ENCODE data around the gene PLA2G2C. TPM values are rescaled to one million over a fixed set of nuclear protein-coding genes. Genes with fewer than 3 reads are reported as not detected.

Gene PLA2G2C
- total and polyA plus RNA-seq, 2 donors, result not detected

DNA sequence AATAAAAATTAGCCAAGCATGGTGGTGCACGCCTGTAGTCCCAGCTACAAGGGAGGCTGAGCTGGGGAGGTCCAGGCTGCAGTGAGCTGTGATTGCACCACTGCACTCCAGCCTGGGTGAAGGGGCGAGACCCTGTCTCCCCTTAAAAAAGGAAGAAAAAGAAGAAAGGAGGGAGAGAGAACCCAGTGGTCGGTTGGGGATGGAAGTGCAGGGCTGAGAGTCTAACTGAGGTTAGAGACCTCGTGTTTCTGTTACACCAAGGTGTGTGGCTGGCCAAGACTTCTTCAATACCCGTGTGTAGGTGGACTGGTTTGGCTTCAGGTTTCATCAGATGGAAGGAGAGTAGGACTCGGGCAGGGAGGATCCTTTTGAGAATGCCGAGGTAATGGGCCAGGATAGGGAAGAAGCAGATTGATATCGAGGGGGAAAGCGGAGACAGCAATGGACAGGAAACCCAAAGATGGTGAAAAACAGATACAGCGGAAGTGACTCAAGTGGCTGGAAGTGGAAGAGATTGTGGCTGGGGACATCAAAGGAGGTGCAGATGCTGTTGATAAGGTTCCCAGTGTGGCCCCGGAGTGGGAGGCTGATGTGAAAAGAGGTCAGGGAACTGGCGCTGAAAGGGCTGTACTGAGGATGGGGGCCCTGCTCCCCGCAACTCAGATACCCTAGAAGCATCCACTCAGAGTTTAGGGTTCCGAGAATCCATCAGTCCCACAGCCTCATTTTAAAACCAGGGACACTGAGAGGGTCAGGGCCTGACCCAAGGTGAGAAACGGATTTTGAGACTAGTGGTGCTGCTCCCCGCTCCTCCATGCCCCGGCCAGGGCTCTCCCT is 1.1 kb downstream of the PLA2G2C start:
- no peak overlapping the region for H3K4me3 ChIP-seq (ENCODE audit: low read depth, low read length)
- H3K4me1 ChIP-seq (ENCODE audit: insufficient read depth), result no peaks in the 10 kb centered on the region
- no peak overlapping the region for H3K27ac ChIP-seq (ENCODE audit: low read depth)
- DNase-seq (ENCODE audit: extremely low spot score), result no peak
- H3K36me3 ChIP-seq (ENCODE audit: insufficient read depth), result no peaks in the 10 kb centered on the region
- WGBS, result 69% methylated on average over 17 of the region's 17 CpGs

- Histone ChIP-seq H3K36me3 (ENCODE audit: insufficient read depth) (no peaks in the 10 kb centered on the region), H3K4me1 (ENCODE audit: insufficient read depth) (no peaks in the 10 kb centered on the region), H3K4me3 (ENCODE audit: low read depth, low read length) (no peak overlapping the region), H3K27ac (ENCODE audit: low read depth) (no peak overlapping the region)
- DNase-seq (ENCODE audit: extremely low spot score), result no peak
- 69% methylated on average over 6 of the region's 6 CpGs for WGBS
Measured at GRCh38 chr1:20184481-20184900, 1.8 kb downstream of the PLA2G2C start.

DNA sequence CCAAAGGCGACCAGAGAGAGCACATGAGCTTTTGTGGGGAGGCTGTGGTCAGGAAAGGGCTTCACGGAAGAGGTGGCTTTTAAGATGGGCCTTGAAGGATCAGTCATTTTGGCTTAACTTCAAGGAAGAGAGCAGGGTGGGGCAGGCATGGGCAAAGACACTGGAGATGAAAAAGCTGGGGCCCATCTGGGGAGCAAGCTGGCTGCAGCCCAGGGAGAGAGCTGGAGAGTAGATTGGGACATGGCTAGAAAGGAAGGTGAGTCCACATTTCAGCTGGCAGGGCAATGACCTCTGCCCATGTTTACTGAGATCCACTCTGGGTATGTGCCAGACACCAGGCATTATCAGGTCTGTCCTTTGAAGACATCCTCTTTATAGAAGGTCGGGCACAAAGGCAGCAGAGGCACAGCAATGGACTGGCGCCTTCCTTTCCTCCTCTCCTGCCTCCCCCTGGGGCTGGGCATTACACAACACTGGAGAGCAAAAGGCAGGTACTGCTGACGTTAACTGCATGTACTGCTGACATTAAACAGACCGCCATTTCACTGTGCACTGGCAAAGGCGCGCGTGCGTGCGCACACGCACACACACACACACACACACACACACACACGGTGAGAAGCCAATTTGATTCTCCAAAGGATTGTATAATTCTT is 2.6 kb downstream of the PLA2G2C start:
- 64% methylated on average over 13 of the region's 13 CpGs for WGBS
- Histone ChIP-seq H3K27ac (ENCODE audit: low read depth) (no peak overlapping the region), H3K36me3 (ENCODE audit: insufficient read depth) (no peaks in the 10 kb centered on the region), H3K4me1 (ENCODE audit: insufficient read depth) (no peaks in the 10 kb centered on the region), H3K4me3 (ENCODE audit: low read depth, low read length) (no peak overlapping the region)
- no peak for DNase-seq (ENCODE audit: extremely low spot score)

DNA sequence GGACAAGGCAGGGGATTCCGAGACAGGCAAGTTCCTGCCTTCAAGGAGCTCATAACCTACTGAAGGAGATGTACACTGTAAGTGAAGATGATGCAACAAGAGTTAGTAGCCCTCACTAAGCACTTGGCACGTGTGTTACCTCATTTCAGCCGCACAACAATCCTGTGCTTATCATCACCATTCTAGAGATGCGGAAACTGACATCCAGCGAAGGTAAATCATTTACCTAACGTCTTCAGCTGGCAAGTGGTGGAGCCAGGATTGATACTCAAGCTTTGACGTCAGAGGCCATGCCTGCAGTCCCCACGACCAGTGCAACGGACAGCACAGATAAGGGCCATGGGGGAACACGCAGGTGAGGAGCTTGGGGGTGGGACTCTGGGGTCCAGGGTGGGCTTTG is 3.3 kb downstream of the PLA2G2C start:
- Histone ChIP-seq H3K4me3 (ENCODE audit: low read depth, low read length) (no peak overlapping the region), H3K27ac (ENCODE audit: low read depth) (no peak overlapping the region), H3K36me3 (ENCODE audit: insufficient read depth) (no peaks in the 10 kb centered on the region), H3K4me1 (ENCODE audit: insufficient read depth) (no peaks in the 10 kb centered on the region)
- 91% methylated on average over 10 of the region's 10 CpGs for WGBS
- no peak for DNase-seq (ENCODE audit: extremely low spot score)

DNA sequence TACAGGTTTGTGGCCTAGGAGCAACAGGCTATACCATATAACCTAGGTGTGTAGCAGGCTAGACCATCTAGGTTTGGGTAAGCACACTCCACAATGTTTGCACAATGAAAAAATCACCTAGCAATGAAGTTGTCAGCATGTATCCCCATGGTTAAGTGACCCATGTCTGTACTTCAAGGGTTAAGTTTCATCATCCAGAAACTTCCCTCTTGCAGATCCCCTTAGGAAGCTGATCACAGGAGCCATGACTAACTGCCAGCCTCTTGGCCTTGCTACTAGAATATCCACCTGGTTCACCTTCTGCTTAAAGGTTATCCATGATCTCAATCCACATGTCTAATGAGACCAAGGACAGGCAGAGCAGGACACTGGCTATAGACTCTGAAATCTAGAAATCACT is 3.9 kb downstream of the PLA2G2C start:
- H3K27ac ChIP-seq (ENCODE audit: low read depth), result no peak overlapping the region
- H3K4me3 ChIP-seq (ENCODE audit: low read depth, low read length), result no peak overlapping the region
- H3K36me3 ChIP-seq (ENCODE audit: insufficient read depth), result no peaks in the 10 kb centered on the region
- DNase-seq (ENCODE audit: extremely low spot score), result no peak
- H3K4me1 ChIP-seq (ENCODE audit: insufficient read depth), result no peaks in the 10 kb centered on the region

DNA sequence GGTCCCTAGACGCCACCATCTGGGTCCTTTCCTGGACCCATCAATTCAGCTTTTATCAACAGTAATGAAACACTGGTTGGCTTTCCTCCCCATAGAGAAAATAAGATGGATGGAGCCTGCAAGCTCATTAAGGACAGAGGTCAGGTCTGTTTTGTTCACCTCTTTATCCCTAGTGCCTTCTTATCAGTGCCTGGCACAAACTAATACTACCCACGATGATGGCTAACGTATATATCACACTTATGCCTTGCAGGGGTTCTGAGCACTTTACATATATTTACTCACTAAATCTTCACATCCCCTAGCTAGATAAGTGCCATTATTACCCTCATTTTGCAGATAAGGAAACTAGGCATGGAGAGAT is 5.5 kb downstream of the PLA2G2C start:
- Histone ChIP-seq H3K27ac (ENCODE audit: low read depth) (no peak overlapping the region), H3K36me3 (ENCODE audit: insufficient read depth) (no peaks in the 10 kb centered on the region), H3K4me3 (ENCODE audit: low read depth, low read length) (no peak overlapping the region), H3K4me1 (ENCODE audit: insufficient read depth) (no peaks in the 10 kb centered on the region)
- no peak for DNase-seq (ENCODE audit: extremely low spot score)
- WGBS, result 59% methylated on average over 3 of the region's 3 CpGs

DNA sequence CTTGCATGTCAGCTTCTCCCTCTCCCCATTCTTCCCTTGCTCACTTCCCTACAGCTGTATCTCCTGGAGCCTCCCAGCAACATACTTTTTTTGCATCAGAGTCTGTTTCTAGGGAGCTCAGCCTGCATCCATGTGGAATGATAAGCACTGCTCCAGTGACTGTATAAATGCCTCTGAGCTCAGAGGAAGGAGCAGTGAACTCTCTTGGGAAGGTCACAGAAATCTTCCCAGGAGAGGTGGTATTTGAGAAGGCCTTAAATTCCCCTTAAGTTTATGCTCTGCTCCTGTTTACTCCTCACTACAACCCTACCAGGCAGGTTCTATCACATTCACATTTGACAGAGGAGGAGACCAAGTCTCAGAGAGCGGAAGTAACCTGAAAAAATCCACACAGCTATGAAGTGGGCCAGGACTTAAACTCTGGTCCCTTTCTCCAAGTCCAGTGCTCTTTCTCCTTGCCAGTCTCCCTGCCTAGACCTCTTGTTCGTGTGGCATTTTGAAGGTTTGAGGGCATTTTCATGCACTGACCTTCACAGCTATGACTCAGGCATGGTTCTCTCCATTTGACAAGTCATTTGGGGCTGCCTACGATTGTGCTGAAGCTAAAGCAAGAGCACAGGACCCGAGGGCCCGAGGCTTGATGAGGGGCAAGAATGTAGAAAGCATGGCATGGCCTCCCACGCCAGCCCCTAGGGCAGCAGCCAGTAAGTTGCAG is 6.0 kb downstream of the PLA2G2C start:
- WGBS, result 78% methylated on average over 6 of the region's 6 CpGs
- Histone ChIP-seq H3K27ac (ENCODE audit: low read depth) (no peak overlapping the region), H3K36me3 (ENCODE audit: insufficient read depth) (no peaks in the 10 kb centered on the region), H3K4me3 (ENCODE audit: low read depth, low read length) (no peak overlapping the region), H3K4me1 (ENCODE audit: insufficient read depth) (no peaks in the 10 kb centered on the region)
- DNase-seq (ENCODE audit: extremely low spot score), result no peak

- 93% methylated on average over 2 of the region's 2 CpGs for WGBS
- no peak overlapping the region for H3K27ac ChIP-seq (ENCODE audit: low read depth)
- no peak for DNase-seq (ENCODE audit: extremely low spot score)
- no peaks in the 10 kb centered on the region for H3K4me1 ChIP-seq (ENCODE audit: insufficient read depth)
- H3K36me3 ChIP-seq (ENCODE audit: insufficient read depth), result no peaks in the 10 kb centered on the region
- no peak overlapping the region for H3K4me3 ChIP-seq (ENCODE audit: low read depth, low read length)
Measured at GRCh38 chr1:20179371-20180128, 6.8 kb downstream of the PLA2G2C start.

DNA sequence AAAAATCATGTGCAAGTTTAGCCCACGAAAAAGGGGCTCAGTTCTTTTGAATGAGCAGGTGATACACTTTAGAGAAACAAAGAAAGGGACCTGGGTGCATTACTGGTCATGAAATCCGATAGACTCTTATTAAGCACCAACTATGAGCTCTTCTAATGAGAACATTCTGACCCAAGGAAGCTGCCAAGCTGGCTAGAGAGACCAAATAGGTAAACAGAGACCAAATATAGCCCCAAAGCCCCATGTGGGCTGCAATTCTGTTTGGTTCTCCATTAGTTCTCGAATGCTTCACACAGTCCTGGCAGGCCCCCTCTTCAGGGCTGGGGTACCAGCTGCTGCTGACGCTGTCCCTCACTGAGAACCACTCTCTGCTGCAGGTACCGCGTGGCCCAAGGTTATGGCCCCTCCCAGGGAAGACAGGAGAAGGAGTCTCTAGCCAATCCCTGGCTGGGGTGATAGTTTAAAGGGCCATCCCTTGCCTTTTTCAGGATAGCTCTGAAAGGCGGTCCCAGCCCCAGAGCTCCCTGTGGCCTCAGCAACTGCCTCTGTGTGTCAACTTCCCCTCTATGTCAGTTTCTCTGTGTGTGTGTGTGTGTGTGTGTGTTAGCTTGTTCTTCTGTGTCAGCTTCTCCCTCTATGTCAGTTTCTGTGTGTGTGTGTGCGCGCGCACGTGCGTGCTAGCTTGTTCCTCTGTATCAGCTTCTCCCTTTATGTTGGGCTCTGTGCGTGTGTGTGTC is 7.5 kb downstream of the PLA2G2C start:
- WGBS, result 79% methylated on average over 13 of the region's 13 CpGs
- Histone ChIP-seq H3K27ac (ENCODE audit: low read depth) (no peak overlapping the region), H3K4me1 (ENCODE audit: insufficient read depth) (no peaks in the 10 kb centered on the region), H3K4me3 (ENCODE audit: low read depth, low read length) (no peak overlapping the region), H3K36me3 (ENCODE audit: insufficient read depth) (no peaks in the 10 kb centered on the region)
- DNase-seq (ENCODE audit: extremely low spot score), result no peak

GRCh38 chr1:20174937-20175666 is 11.2 kb downstream of the PLA2G2C start:
- no peaks in the 10 kb centered on the region for H3K36me3 ChIP-seq (ENCODE audit: insufficient read depth)
- no peak for DNase-seq (ENCODE audit: extremely low spot score)
- no peak overlapping the region for H3K4me3 ChIP-seq (ENCODE audit: low read depth, low read length)
- H3K4me1 ChIP-seq (ENCODE audit: insufficient read depth), result no peaks in the 10 kb centered on the region
- H3K27ac ChIP-seq (ENCODE audit: low read depth), result no peak overlapping the region
- WGBS, result 57% methylated on average over 9 of the region's 9 CpGs

DNA sequence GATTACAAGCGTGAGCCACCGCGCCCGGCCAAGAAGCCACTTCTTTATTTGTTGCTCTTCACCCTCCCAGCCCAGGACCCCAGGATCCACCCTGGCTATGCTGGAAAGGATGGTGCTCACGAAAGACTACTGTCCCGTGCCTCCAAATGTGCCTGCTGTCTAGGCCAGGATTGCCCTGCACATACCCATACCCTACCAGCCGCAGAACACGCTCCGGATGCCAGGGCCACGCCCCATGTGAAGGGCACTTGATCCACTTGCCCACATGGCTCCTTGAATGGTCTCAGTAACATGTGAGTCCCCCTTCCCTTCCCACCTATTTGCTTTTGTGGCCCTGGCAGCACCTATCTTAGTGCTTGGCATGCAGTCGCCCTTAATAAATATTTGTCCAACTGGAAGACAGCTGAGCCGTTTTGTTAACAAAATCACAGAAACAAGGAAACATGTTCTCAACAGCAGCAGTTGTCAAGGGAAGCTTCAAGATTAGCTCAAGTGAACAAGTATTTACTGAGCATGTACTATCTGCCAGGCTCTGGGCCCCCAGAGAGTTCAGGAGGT is 14.2 kb downstream of the PLA2G2C start:
- Histone ChIP-seq H3K36me3 (ENCODE audit: insufficient read depth) (no peaks in the 10 kb centered on the region), H3K4me1 (ENCODE audit: insufficient read depth) (no peaks in the 10 kb centered on the region), H3K4me3 (ENCODE audit: low read depth, low read length) (no peak overlapping the region), H3K27ac (ENCODE audit: low read depth) (no peak overlapping the region)
- no peak for DNase-seq (ENCODE audit: extremely low spot score)
- 83% methylated on average over 12 of the region's 12 CpGs for WGBS

DNA sequence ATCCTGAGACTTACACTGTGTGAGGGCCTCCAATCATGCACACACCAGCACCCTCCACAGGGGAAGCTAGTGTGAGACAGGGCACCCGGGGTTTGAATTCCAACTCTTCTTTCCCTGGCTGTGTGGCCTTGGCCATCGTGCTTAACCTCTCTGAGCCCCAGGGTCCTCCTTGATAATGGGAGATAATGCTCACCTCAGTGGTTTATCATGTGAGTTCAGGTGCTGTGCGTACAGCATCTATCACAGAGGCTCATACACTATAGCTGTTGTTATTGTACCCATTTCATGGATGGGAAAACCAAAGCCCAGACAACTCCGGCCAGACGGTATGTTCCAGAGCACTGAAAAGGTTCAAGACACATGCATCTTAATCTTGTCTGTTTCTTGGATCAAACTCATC is 16.4 kb downstream of the PLA2G2C start:
- no peak for DNase-seq (ENCODE audit: extremely low spot score)
- no peaks in the 10 kb centered on the region for H3K36me3 ChIP-seq (ENCODE audit: insufficient read depth)
- no peak overlapping the region for H3K4me3 ChIP-seq (ENCODE audit: low read depth, low read length)
- WGBS, result 88% methylated on average over 5 of the region's 5 CpGs
- no peak overlapping the region for H3K27ac ChIP-seq (ENCODE audit: low read depth)
- no peaks in the 10 kb centered on the region for H3K4me1 ChIP-seq (ENCODE audit: insufficient read depth)

Measured in urinary bladder (tissue), 4 donors.